SK-N-SH (cell line): Measurements from ENCODE around the gene CDH4. TPM values are rescaled to one million over a fixed set of nuclear protein-coding genes. Genes with fewer than 3 reads are reported as not detected.

Experiments used
- CTCF ChIA-PET: fragments of 300-600, 350-600 bp; formaldehyde crosslinking; extraction: SDS; loops from one replicate; lab custom pipeline; 2021; lab: Yijun Ruan, JAX
- POLR2A ChIA-PET: fragments of 350-600 bp; sonication (Branson Sonifier 250); formaldehyde crosslinking; extraction: SDS; loops from one replicate; lab custom pipeline; 2020; ENCODE audit warnings: antibody characterized with exemption, inconsistent platforms; lab: Yijun Ruan, JAX
- DNase-seq: peaks from one replicate; pipeline ENCODE4 v3.0.0; 2012
- H2AFZ ChIP-seq: fragments of 200-600 bp; sonication (generic); 2 replicates; pipeline ENCODE4 v1.8.1; 2016; ENCODE audit warnings: antibody characterized with exemption, mild to moderate bottlenecking, low read depth
- H3F3A ChIP-seq: fragments of 200-600 bp; sonication (generic); replicated peaks from 2 replicates; pipeline ENCODE3; 2016; ENCODE audit warnings: antibody characterized with exemption, mild to moderate bottlenecking; ENCODE audit not compliant: insufficient read depth
- H3K27ac ChIP-seq, 2 experiments: fragments of 200-500 bp in 1 of 2; fragments of 200-600 bp in 1 of 2; sonication (Bioruptor generic) in 1 of 2; sonication (generic), shearing (Covaris generic) in 1 of 2; 2 replicates each; pipeline versions ENCODE4 v1.5.1 to v1.6.1; 2014 to 2016; ENCODE audit warnings: low read depth in 2 of 2, inconsistent platforms in 1 of 2, low read length in 1 of 2, mild to moderate bottlenecking in 1 of 2, mixed read lengths in 1 of 2
- H3K27me3 ChIP-seq: fragments of 200-600 bp; sonication (generic), shearing (Covaris generic); 2 replicates; pipeline ENCODE4 v1.6.1; 2016; ENCODE audit warnings: mixed run types; ENCODE audit not compliant: insufficient read depth
- H3K36me3 ChIP-seq, 2 experiments: fragments of 200-500 bp in 1 of 2; fragments of 200-600 bp in 1 of 2; sonication (Bioruptor generic) in 1 of 2; sonication (generic) in 1 of 2; replicated peaks in 1 of 2; 2 replicates each; pipeline versions ENCODE3 to v1.5.1; 2014 to 2016; ENCODE audit warnings: low read length in 1 of 2, mild to moderate bottlenecking in 1 of 2; ENCODE audit not compliant: insufficient read depth in 2 of 2, control insufficient read depth in 1 of 2
- H3K4me1 ChIP-seq, 2 experiments: fragments of 200-500 bp in 1 of 2; fragments of 200-600 bp in 1 of 2; sonication (Bioruptor generic) in 1 of 2; sonication (generic), shearing (Covaris generic) in 1 of 2; 2 replicates each; pipeline versions ENCODE4 v1.5.1 to v1.6.1; 2014 to 2016; ENCODE audit warnings: low read depth in 1 of 2, low read length in 1 of 2, mixed run types in 1 of 2; ENCODE audit not compliant: insufficient read depth in 2 of 2, control insufficient read depth in 1 of 2
- H3K4me2 ChIP-seq: fragments of 200-600 bp; sonication (generic), shearing (Covaris generic); 2 replicates; pipeline ENCODE4 v1.6.1; 2017; ENCODE audit warnings: mixed run types
- H3K4me3 ChIP-seq, 2 experiments: fragments of 200-500 bp in 1 of 2; fragments of 200-600 bp in 1 of 2; sonication (Bioruptor generic) in 1 of 2; sonication (generic), shearing (Covaris generic) in 1 of 2; 2 replicates each; pipeline versions ENCODE4 v1.5.1 to v1.8.1; 2014 to 2016; ENCODE audit warnings: low read depth in 2 of 2, inconsistent platforms in 1 of 2, low read length in 1 of 2, mild to moderate bottlenecking in 1 of 2, mixed read lengths in 1 of 2, moderate library complexity in 1 of 2
- H3K79me2 ChIP-seq: fragments of 200-600 bp; sonication (generic); 2 replicates; pipeline ENCODE4 v1.8.1; 2017; ENCODE audit warnings: mild to moderate bottlenecking; ENCODE audit not compliant: insufficient read depth
- H3K9ac ChIP-seq: fragments of 200-600 bp; sonication (generic); 2 replicates; pipeline ENCODE4 v1.6.1; 2017; ENCODE audit warnings: mixed run types
- H3K9me2 ChIP-seq: fragments of 200-600 bp; sonication (generic); 2 replicates; pipeline ENCODE4 v1.6.1; 2017; ENCODE audit warnings: mixed run types
- H3K9me3 ChIP-seq: fragments of 200-600 bp; sonication (generic); 2 replicates; pipeline ENCODE4 v1.6.1; 2017; ENCODE audit warnings: mixed run types, mild to moderate bottlenecking, moderate library complexity
- H4K20me1 ChIP-seq: fragments of 200-600 bp; sonication (generic); 2 replicates; pipeline ENCODE4 v1.6.1; 2017; ENCODE audit warnings: mild to moderate bottlenecking, mixed run types; ENCODE audit not compliant: insufficient read depth
- CTCF ChIP-seq: fragments of 200-600 bp; sonication (generic); IDR thresholded peaks from 2 replicates; pipeline ENCODE4 v1.6.1; 2017; ENCODE audit warnings: antibody characterized with exemption, mild to moderate bottlenecking, moderate library complexity
- ELF1 ChIP-seq: IDR thresholded peaks from 2 replicates; pipeline ENCODE4 v1.4.0; 2012
- FOXJ3 ChIP-seq: sonication (generic); formaldehyde crosslinking; IDR thresholded peaks from 2 replicates; pipeline ENCODE4 v1.5.1; 2020; ENCODE audit warnings: mild to moderate bottlenecking, missing genetic modification reagents
- GABPA ChIP-seq: IDR thresholded peaks from 2 replicates; pipeline ENCODE4 v1.4.0; 2012; ENCODE audit warnings: low read depth, mild to moderate bottlenecking
- IRF3 ChIP-seq: fragments of 150-350 bp; IDR thresholded peaks from 2 replicates; pipeline ENCODE4 v1.6.1; 2016; ENCODE audit warnings: mild to moderate bottlenecking, low read depth, low read length
- JUND ChIP-seq: IDR thresholded peaks from 2 replicates; pipeline ENCODE4 v1.4.0; 2012
- MAX ChIP-seq: IDR thresholded peaks from 2 replicates; pipeline ENCODE4 v1.4.0; 2012; ENCODE audit warnings: low read depth
- POLR2AphosphoS5 ChIP-seq: IDR thresholded peaks from 2 replicates; pipeline ENCODE4 v1.6.1; 2012; ENCODE audit warnings: low read depth, low read length
- RAD21 ChIP-seq: IDR thresholded peaks from 2 replicates; pipeline ENCODE4 v1.6.1; 2012; ENCODE audit warnings: mild to moderate bottlenecking, low read length
- TEAD4 ChIP-seq: IDR thresholded peaks from 2 replicates; pipeline ENCODE4 v1.4.0; 2012; ENCODE audit warnings: mild to moderate bottlenecking, borderline replicate concordance; ENCODE audit not compliant: insufficient read depth
- ZBTB33 ChIP-seq: IDR thresholded peaks from 2 replicates; pipeline ENCODE4 v1.4.0; 2012; ENCODE audit warnings: low read depth, borderline replicate concordance
- WGBS: methylation state at CpG from one replicate; pipeline ENCODE4 v1.1.6; 2017; ENCODE audit warnings: low lambda C conversion rate; 5-methylcytosine and 5-hydroxymethylcytosine counted together
- polyA plus RNA-seq, 3 experiments: library from polyadenylated mRNA; depleted of rRNA; stranded (reverse); fragments of >200 nt; gene quantifications; 2 replicates each; pipeline ENCODE4 v1.2.3, GENCODE V29; 2012

Gene CDH4
- polyA plus RNA-seq, 1 of the 3 experiments (the other 2 are of a cell fraction), result not detected

- no peak overlapping the region for H2AFZ ChIP-seq
- no peak overlapping the region for H3K4me2 ChIP-seq
- H3K9me2 ChIP-seq, result no peaks in the 10 kb centered on the region
- no peaks in the 10 kb centered on the region for H4K20me1 ChIP-seq
- H3K9me3 ChIP-seq, result no peaks in the 10 kb centered on the region
- DNase-seq, result no peak
- no peaks in the 10 kb centered on the region for H3K36me3 ChIP-seq
- ChIA-PET CTCF (no interaction called here), POLR2A (no interaction called here)
- H3F3A ChIP-seq, result no peaks in the 10 kb centered on the region
- no peaks in the 10 kb centered on the region for H3K27me3 ChIP-seq
- whole genome bisulfite sequencing, result 70% methylated on average over 11 of the region's 11 CpGs
- no peaks in the 10 kb centered on the region for H3K79me2 ChIP-seq
- no peaks in the 10 kb centered on the region for H3K4me1 ChIP-seq
- no peak overlapping the region for H3K27ac ChIP-seq
- TF ChIP-seq CTCF (no peak), ZBTB33 (no peak)
- no peak overlapping the region for H3K9ac ChIP-seq
- H3K4me3 ChIP-seq, result no peak overlapping the region
These were observed 255.7 kb downstream of the CDH4 start for GRCh38 chr20:61507778-61508177.

GRCh38 chr20:61508301-61509096, 256.4 kb downstream of the CDH4 start:
- Histone ChIP-seq H3K27me3 (no peaks in the 10 kb centered on the region), H3K36me3 (no peaks in the 10 kb centered on the region), H3K27ac (no peak overlapping the region), H4K20me1 (no peaks in the 10 kb centered on the region)
- CTCF ChIA-PET, result no interaction called here
- 46% methylated on average over 6 of the region's 13 CpGs for WGBS
- no peak for TF ChIP-seq JUND
- TF ChIP-seq MAX, result no peak
- TF ChIP-seq TEAD4, result no peak
- no peak for TF ChIP-seq GABPA
- TF ChIP-seq FOXJ3 (CRISPR knock-in tag), result no peak
- no peak for TF ChIP-seq POLR2AphosphoS5
- no peak for TF ChIP-seq ELF1
- TF ChIP-seq RAD21, result no peak
- no peak for TF ChIP-seq IRF3
- TF ChIP-seq, all 33 proteins: peak for 0
- H3F3A ChIP-seq, result no peaks in the 10 kb centered on the region
- H3K9ac ChIP-seq, result no peak overlapping the region
- H3K79me2 ChIP-seq, result no peaks in the 10 kb centered on the region
- H3K9me3 ChIP-seq, result no peaks in the 10 kb centered on the region
- POLR2A ChIA-PET, result no interaction called here
- no peaks in the 10 kb centered on the region for H3K4me1 ChIP-seq
- H3K4me2 ChIP-seq, result no peak overlapping the region
- H3K9me2 ChIP-seq, result no peaks in the 10 kb centered on the region
- no peak overlapping the region for H3K4me3 ChIP-seq
- no peak for DNase-seq
- no peak overlapping the region for H2AFZ ChIP-seq
